OCI-LY1 (cell line): ENCODE results near the gene PLP1.

Experiments
- H2AFZ ChIP-seq: fragments of 200-600 bp; sonication (generic), shearing (Covaris generic); 2 replicates; pipeline ENCODE4 v1.6.0; 2014; ENCODE audit warnings: antibody characterized with exemption, mild to moderate bottlenecking, low read length
- H3F3A ChIP-seq: fragments of 200-600 bp; sonication (generic), shearing (Covaris generic); 2 replicates; pipeline ENCODE4 v1.6.0; 2014; ENCODE audit warnings: mild to moderate bottlenecking, antibody characterized with exemption, low read length, moderate library complexity; ENCODE audit not compliant: insufficient read depth
- H3K27ac ChIP-seq: fragments of 200-600 bp; sonication (generic); 2 replicates; pipeline ENCODE4 v1.5.1; 2014; ENCODE audit warnings: low read length, mixed run types, mild to moderate bottlenecking, low read depth; ENCODE audit not compliant: poor library complexity, severe bottlenecking
- H3K27me3 ChIP-seq: fragments of 200-600 bp; sonication (generic); 2 replicates; pipeline ENCODE4 v1.6.0; 2014; ENCODE audit warnings: antibody characterized with exemption, mild to moderate bottlenecking, low read length, moderate library complexity; ENCODE audit not compliant: insufficient read depth
- H3K36me3 ChIP-seq: fragments of 200-600 bp; sonication (generic); 2 replicates; pipeline ENCODE4 v1.6.1; 2014; ENCODE audit warnings: mild to moderate bottlenecking, antibody characterized with exemption, low read length, moderate library complexity, mixed read lengths; ENCODE audit not compliant: insufficient read depth
- H3K4me1 ChIP-seq: fragments of 200-600 bp; sonication (generic); 2 replicates; pipeline ENCODE4 v1.5.1; 2014; ENCODE audit warnings: mild to moderate bottlenecking, low read length, moderate library complexity; ENCODE audit not compliant: insufficient read depth, severe bottlenecking
- H3K4me2 ChIP-seq: fragments of 200-600 bp; sonication (generic), shearing (Covaris generic); 2 replicates; pipeline ENCODE4 v1.6.1; 2014; ENCODE audit warnings: low read length
- H3K4me3 ChIP-seq: fragments of 200-600 bp; sonication (generic); 2 replicates; pipeline ENCODE4 v1.5.1; 2014; ENCODE audit warnings: low read length, low read depth, mild to moderate bottlenecking, mixed read lengths; ENCODE audit not compliant: poor library complexity, severe bottlenecking
- H3K79me2 ChIP-seq: fragments of 200-600 bp; shearing (Covaris generic); 2 replicates; pipeline ENCODE4 v1.6.1; 2016; ENCODE audit warnings: mixed run types, low read length, mixed read lengths; ENCODE audit not compliant: insufficient read depth
- H3K9ac ChIP-seq: fragments of 200-600 bp; sonication (generic), shearing (Covaris generic); 2 replicates; pipeline ENCODE4 v1.6.1; 2014; ENCODE audit warnings: mild to moderate bottlenecking, low read length, mixed read lengths
- H3K9me2 ChIP-seq: fragments of 200-600 bp; sonication (generic), shearing (Covaris generic); 2 replicates; pipeline ENCODE4 v1.6.1; 2014; ENCODE audit warnings: low read depth, mild to moderate bottlenecking, low read length, mixed read lengths
- H3K9me3 ChIP-seq: fragments of 200-600 bp; shearing (Covaris generic); 2 replicates; pipeline ENCODE4 v1.6.1; 2014; ENCODE audit warnings: low read length, mixed read lengths
- H4K20me1 ChIP-seq: fragments of 200-600 bp; sonication (generic), shearing (Covaris generic); 2 replicates; pipeline ENCODE4 v1.6.0; 2016; ENCODE audit warnings: mild to moderate bottlenecking, low read length; ENCODE audit not compliant: insufficient read depth
- CTCF ChIP-seq: fragments of 200-600 bp; sonication (generic), shearing (Covaris generic); IDR thresholded peaks from 2 replicates; pipeline ENCODE4 v1.5.1; 2017; ENCODE audit warnings: mild to moderate bottlenecking, antibody characterized with exemption, low read length, moderate library complexity, mixed read lengths
- EZH2 ChIP-seq: fragments of 200-600 bp; sonication (generic), shearing (Covaris generic); IDR thresholded peaks from 2 replicates; pipeline ENCODE4 v1.8.0; 2017; ENCODE audit warnings: borderline replicate concordance, mixed run types, mild to moderate bottlenecking, antibody characterized with exemption, low read length, moderate library complexity, mixed read lengths

Gene PLP1

DNA sequence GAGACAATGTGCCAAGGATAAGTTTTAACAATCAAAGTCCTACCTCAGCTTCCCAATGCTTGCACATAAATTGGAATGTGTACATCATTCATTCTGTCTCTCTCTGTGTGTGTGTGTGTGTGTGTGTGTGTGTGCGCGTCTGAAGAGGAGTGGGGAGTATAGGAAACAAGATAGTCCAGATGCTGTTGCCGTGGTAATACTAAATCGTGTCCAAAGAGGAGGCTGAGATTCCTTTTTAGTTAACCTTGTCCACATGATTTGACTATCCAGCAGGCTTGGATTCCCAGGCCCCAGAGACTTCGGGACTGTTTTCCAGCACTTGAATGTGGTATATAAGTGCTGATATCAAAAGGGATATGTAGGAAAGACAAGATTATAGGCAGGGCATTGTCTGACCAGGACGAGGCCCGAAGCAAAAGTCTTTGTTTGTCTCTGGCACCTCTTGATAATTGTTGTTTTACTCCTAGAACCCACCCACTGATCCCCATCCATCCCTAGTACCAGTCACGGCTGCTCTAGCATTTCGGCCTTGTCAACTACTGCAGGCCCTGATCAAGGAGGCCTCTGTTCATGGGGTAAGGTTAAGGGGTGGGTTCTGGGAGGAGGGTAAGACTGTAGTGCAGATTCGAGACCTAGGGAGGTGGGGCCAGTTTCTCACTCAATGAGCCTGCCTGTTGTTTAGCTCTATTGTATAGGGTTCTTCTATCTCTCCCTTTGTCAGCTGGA, 3.9 kb downstream of the PLP1 start:
- no peak overlapping the region for H3K4me3 ChIP-seq

DNA sequence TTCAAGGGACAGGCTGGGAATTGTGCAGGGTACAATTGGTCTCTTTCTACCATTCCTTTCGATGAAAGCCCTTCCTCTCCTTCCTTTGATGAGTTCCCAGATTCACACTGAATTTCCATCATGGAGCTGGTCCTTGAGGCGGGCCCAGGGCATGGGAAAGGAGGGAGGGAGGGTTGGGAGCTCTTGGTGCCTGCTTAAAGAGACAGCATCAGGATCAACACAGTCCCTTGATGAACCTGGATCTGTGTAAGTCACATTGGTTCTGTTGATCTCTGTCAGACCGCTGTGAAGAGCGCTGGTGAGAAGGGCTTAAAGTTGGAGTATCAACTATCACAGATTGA, 4.4 kb downstream of the PLP1 start:
- Histone ChIP-seq H3K36me3 (no peaks in the 10 kb centered on the region), H3K27me3 (no peaks in the 10 kb centered on the region), H3K9me2 (no peaks in the 10 kb centered on the region), H3K4me3 (no peak overlapping the region), H3K4me1 (no peaks in the 10 kb centered on the region), H4K20me1 (no peaks in the 10 kb centered on the region), H2AFZ (no peak overlapping the region), H3K79me2 (no peaks in the 10 kb centered on the region), H3F3A (no peaks in the 10 kb centered on the region), H3K9me3 (no peaks in the 10 kb centered on the region), H3K4me2 (no peak overlapping the region), H3K9ac (no peak overlapping the region), H3K27ac (no peak overlapping the region)
- TF ChIP-seq CTCF, result no peak
- TF ChIP-seq EZH2, result no peak

More for the DNA sequence above, 3.9 kb downstream of the PLP1 start:
- H3K36me3 ChIP-seq, result no peaks in the 10 kb centered on the region
- H3K9me3 ChIP-seq, result no peaks in the 10 kb centered on the region
- no peaks in the 10 kb centered on the region for H3F3A ChIP-seq
- no peaks in the 10 kb centered on the region for H3K4me1 ChIP-seq
- no peaks in the 10 kb centered on the region for H4K20me1 ChIP-seq
- no peak overlapping the region for H3K4me2 ChIP-seq
- H3K9ac ChIP-seq, result no peak overlapping the region
- H2AFZ ChIP-seq, result no peak overlapping the region
- H3K79me2 ChIP-seq, result no peaks in the 10 kb centered on the region
- H3K27ac ChIP-seq, result no peak overlapping the region
- no peaks in the 10 kb centered on the region for H3K9me2 ChIP-seq
- no peaks in the 10 kb centered on the region for H3K27me3 ChIP-seq
- TF ChIP-seq CTCF (no peak), EZH2 (no peak)

- Histone ChIP-seq H3K9me3 (no peaks in the 10 kb centered on the region), H3K4me1 (no peaks in the 10 kb centered on the region), H3K79me2 (no peaks in the 10 kb centered on the region), H2AFZ (no peak overlapping the region), H4K20me1 (no peaks in the 10 kb centered on the region), H3K4me3 (no peak overlapping the region), H3K4me2 (no peak overlapping the region), H3K36me3 (no peaks in the 10 kb centered on the region), H3K9ac (no peak overlapping the region), H3K27ac (no peak overlapping the region), H3K27me3 (no peaks in the 10 kb centered on the region), H3K9me2 (no peaks in the 10 kb centered on the region), H3F3A (no peaks in the 10 kb centered on the region)
- TF ChIP-seq EZH2, result no peak
- TF ChIP-seq CTCF, result no peak
Observed at GRCh38 chrX:103781706-103782105, 5.1 kb downstream of the PLP1 start.
